ENCODE results near the gene NUB1.

The NUB1 gene

GRCh38 chr7:151384352-151384697 lies 42.7 kb downstream of the NUB1 start:
- H3K27me3 ChIP-seq (ENCODE audit: control insufficient read depth, low read length) = peaks cover 40% of the 10 kb centered on the region
- no peaks in the 10 kb centered on the region for H3F3A ChIP-seq (ENCODE audit: control insufficient read depth, insufficient read depth)
- peaks cover 16% of the 10 kb centered on the region for H3K4me1 ChIP-seq (ENCODE audit: control insufficient read depth, low read length)
- H3K9me3 ChIP-seq (ENCODE audit: control insufficient read depth, insufficient read depth, low read length) = no peaks in the 10 kb centered on the region
- H3K9me2 ChIP-seq (replicated peaks; ENCODE audit: control insufficient read depth, low read length) = no peaks in the 10 kb centered on the region
- no peak overlapping the region for H3K4me3 ChIP-seq (ENCODE audit: low read length)
- TF ChIP-seq EZH2phosphoT487 (IDR thresholded peaks at IDR 0.05; ENCODE audit: borderline replicate concordance, low read length) = no peak
- TF ChIP-seq, protein P1, sequence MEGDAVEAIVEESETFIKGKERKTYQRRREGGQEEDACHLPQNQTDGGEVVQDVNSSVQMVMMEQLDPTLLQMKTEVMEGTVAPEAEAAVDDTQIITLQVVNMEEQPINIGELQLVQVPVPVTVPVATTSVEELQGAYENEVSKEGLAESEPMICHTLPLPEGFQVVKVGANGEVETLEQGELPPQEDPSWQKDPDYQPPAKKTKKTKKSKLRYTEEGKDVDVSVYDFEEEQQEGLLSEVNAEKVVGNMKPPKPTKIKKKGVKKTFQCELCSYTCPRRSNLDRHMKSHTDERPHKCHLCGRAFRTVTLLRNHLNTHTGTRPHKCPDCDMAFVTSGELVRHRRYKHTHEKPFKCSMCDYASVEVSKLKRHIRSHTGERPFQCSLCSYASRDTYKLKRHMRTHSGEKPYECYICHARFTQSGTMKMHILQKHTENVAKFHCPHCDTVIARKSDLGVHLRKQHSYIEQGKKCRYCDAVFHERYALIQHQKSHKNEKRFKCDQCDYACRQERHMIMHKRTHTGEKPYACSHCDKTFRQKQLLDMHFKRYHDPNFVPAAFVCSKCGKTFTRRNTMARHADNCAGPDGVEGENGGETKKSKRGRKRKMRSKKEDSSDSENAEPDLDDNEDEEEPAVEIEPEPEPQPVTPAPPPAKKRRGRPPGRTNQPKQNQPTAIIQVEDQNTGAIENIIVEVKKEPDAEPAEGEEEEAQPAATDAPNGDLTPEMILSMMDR (IDR thresholded peaks at IDR 0.05; ENCODE audit: low read depth, low read length, poor library complexity, severe bottlenecking) = no peak
- 0 out of 2 replicates have a peak, but pooled peaks cover 4% of the 10 kb centered on the region for H4K20me1 ChIP-seq (ENCODE audit: control insufficient read depth, insufficient read depth, low read depth, low read length)
- H3K36me3 ChIP-seq (ENCODE audit: control insufficient read depth, low read length) = no peaks in the 10 kb centered on the region
- no peak overlapping the region for H3K27ac ChIP-seq (ENCODE audit: low read depth, low read length)
- H3K79me2 ChIP-seq (ENCODE audit: control insufficient read depth, low read length) = no peaks in the 10 kb centered on the region
- no peak overlapping the region for H3K4me2 ChIP-seq (ENCODE audit: low read length)

DNA sequence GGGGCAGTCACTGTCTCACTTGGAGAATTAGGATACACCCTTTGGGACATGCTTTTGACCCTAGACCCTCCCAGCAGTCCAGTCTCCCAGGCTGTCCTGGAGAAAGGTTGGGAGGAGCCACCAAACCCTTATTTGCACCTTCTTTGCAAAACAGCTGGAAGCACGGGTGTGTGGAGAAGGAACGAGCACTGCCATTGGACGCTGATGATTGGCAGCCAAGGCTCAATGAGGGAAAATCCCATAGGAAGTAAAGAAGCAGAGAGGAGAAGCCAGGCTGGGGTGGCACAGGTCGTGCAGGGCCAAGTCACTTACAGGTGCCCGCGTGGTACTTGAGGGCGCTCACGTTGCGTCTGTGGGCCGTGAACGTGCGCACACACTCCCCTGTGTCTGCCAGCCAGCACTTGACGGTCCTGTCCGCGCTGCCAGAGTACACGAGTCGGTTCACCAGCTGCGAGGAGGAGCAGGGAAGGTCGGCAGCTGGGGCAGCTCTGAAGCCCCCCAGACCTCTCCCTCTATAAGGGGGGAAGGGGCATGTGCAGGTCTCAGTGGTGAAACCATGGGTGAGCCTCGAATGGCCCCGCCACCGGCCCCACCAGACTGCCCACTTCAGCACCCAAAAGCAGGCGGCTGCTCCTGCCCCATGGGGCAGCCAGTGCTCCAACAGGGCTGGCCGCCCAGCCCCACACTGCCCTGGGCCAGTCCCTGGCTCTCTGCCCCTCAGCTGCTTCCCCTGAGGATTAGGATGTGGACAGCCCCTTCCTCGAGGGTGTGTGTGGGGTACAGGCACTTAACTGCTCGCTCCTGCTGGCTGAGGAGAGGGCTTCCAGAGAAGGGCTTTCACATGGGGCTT lies 43.4 kb downstream of the NUB1 start:
- Histone ChIP-seq H4K20me1 (ENCODE audit: control insufficient read depth, insufficient read depth, low read depth, low read length) (0 out of 2 replicates have a peak, but pooled peaks cover 4% of the 10 kb centered on the region), H3K27me3 (ENCODE audit: control insufficient read depth, low read length) (peaks cover 40% of the 10 kb centered on the region), H3K4me3 (ENCODE audit: low read length) (no peak overlapping the region), H3K79me2 (ENCODE audit: control insufficient read depth, low read length) (no peaks in the 10 kb centered on the region), H3K27ac (ENCODE audit: low read depth, low read length) (no peak overlapping the region), H3K9me3 (ENCODE audit: control insufficient read depth, insufficient read depth, low read length) (no peaks in the 10 kb centered on the region), H3K36me3 (ENCODE audit: control insufficient read depth, low read length) (no peaks in the 10 kb centered on the region), H3F3A (ENCODE audit: control insufficient read depth, insufficient read depth) (no peaks in the 10 kb centered on the region), H3K4me2 (ENCODE audit: low read length) (no peak overlapping the region), H3K4me1 (ENCODE audit: control insufficient read depth, low read length) (peaks cover 16% of the 10 kb centered on the region), H3K9me2 (replicated peaks; ENCODE audit: control insufficient read depth, low read length) (no peaks in the 10 kb centered on the region)
- TF ChIP-seq EZH2phosphoT487 (IDR thresholded peaks at IDR 0.05; ENCODE audit: borderline replicate concordance, low read length) = no peak
- TF ChIP-seq, protein P1 (IDR thresholded peaks at IDR 0.05; ENCODE audit: low read depth, low read length, poor library complexity, severe bottlenecking) = no peak

DNA sequence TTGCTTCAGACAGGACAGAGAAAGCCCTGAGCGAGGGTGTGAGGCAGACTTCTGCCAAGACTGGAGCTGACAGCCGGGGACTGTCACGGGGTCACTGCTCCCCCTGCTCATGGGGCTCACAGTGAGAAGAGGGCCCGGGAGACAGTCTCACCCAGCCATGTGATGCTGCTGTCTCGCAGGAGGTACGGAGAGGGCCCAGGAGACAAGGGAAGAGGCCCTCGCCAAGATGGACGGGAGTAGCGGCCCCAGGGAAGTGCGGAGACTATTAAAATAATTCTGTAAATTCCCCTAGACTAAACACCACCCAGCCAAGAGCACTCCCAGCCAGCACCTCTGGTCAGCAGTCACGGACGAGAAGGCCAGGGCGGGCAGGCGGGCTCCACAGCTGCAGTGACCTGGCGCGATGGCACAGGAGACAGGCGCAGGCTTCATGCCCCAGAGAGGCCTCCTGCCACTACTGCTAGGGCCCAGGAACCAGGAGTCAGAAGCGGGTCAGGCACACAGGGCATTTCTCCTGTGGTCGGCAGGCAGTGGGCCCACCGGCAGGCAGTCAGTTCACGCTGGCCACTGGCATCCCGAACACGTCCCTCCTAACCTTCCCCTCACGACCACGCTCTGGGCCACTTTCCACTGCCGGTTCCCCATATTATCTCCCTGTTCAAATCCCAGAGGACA lies 44.2 kb downstream of the NUB1 start:
- TF ChIP-seq EZH2phosphoT487 (IDR thresholded peaks at IDR 0.05; ENCODE audit: borderline replicate concordance, low read length) = no peak
- TF ChIP-seq, protein P1 (IDR thresholded peaks at IDR 0.05; ENCODE audit: low read depth, low read length, poor library complexity, severe bottlenecking) = no peak
- H3K4me1 ChIP-seq (ENCODE audit: control insufficient read depth, low read length) = peaks cover 12% of the 10 kb centered on the region
- no peaks in the 10 kb centered on the region for H3K9me3 ChIP-seq (ENCODE audit: control insufficient read depth, insufficient read depth, low read length)
- H3K27ac ChIP-seq (ENCODE audit: low read depth, low read length) = no peak overlapping the region
- no peak overlapping the region for H3K4me3 ChIP-seq (ENCODE audit: low read length)
- no peak overlapping the region for H3K4me2 ChIP-seq (ENCODE audit: low read length)
- H3K9me2 ChIP-seq (replicated peaks; ENCODE audit: control insufficient read depth, low read length) = no peaks in the 10 kb centered on the region
- H3K79me2 ChIP-seq (ENCODE audit: control insufficient read depth, low read length) = no peaks in the 10 kb centered on the region
- H3K36me3 ChIP-seq (ENCODE audit: control insufficient read depth, low read length) = no peaks in the 10 kb centered on the region
- H4K20me1 ChIP-seq (ENCODE audit: control insufficient read depth, insufficient read depth, low read depth, low read length) = 0 out of 2 replicates have a peak, but pooled peaks cover 4% of the 10 kb centered on the region
- peaks cover 43% of the 10 kb centered on the region for H3K27me3 ChIP-seq (ENCODE audit: control insufficient read depth, low read length)
- H3F3A ChIP-seq (ENCODE audit: control insufficient read depth, insufficient read depth) = no peaks in the 10 kb centered on the region
